NB4 (cell line): Measurements from ENCODE around the gene TMEM52.

Experiments used
- MAX ChIP-seq: IDR thresholded peaks from 2 replicates; pipeline ENCODE4 v1.6.1; 2011; ENCODE audit warnings: low read depth, low read length
- MYC ChIP-seq: IDR thresholded peaks from 2 replicates; pipeline ENCODE4 v1.6.1; 2011; ENCODE audit warnings: low read depth, low read length
- POLR2A ChIP-seq: IDR thresholded peaks from 2 replicates; pipeline ENCODE4 v1.6.1; 2011; ENCODE audit warnings: mild to moderate bottlenecking; ENCODE audit not compliant: insufficient read length; ENCODE audit errors: extremely low read depth
- TF ChIP-seq, protein P1 (sequence below): IDR thresholded peaks from one replicate; pipeline ENCODE4 v1.5.1; 2012; ENCODE audit warnings: low read depth, low read length

DNA sequence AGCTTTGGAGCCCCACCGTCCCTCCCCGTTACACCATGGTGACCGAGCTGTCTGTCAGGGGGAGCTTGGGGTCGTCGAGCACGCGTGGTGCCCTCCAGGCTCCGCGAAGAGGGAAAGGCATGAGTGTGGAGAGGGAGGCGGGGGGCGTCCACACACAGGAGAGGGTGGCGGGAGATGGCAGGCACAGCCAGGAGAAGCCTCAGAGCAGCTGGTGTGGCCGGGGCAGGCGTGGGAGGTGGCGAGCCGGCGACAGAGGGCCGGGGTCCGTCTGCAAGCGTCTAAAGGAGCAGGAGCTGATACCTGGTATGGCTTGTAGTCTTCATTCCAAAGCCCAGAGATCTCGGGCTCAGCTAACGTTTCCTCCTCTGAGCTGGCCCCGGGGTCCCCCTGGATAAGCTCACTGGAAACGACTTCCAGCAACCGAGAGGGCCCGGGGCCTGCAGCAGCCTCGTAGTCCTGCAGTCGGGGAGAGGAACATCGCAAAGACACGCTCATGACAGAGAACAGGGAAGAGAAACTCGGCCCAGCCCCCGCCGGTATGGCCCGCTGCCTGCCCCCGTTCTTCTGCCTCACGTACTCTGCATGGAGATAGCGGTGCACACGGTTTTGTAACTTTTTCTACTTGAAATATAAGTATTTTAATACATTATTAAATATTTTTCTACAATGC is 47.1 kb upstream of the TMEM52 start:
- TF ChIP-seq, protein P1, sequence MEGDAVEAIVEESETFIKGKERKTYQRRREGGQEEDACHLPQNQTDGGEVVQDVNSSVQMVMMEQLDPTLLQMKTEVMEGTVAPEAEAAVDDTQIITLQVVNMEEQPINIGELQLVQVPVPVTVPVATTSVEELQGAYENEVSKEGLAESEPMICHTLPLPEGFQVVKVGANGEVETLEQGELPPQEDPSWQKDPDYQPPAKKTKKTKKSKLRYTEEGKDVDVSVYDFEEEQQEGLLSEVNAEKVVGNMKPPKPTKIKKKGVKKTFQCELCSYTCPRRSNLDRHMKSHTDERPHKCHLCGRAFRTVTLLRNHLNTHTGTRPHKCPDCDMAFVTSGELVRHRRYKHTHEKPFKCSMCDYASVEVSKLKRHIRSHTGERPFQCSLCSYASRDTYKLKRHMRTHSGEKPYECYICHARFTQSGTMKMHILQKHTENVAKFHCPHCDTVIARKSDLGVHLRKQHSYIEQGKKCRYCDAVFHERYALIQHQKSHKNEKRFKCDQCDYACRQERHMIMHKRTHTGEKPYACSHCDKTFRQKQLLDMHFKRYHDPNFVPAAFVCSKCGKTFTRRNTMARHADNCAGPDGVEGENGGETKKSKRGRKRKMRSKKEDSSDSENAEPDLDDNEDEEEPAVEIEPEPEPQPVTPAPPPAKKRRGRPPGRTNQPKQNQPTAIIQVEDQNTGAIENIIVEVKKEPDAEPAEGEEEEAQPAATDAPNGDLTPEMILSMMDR, result no peak
- no peak for TF ChIP-seq POLR2A
- TF ChIP-seq MYC, result no peak
- TF ChIP-seq MAX, result no peak
